Renal cortex interstitium (tissue), 11 donors: ENCODE measurements around the gene NFIC. TPM values are rescaled to one million over a fixed set of nuclear protein-coding genes. Genes with fewer than 3 reads are reported as not detected.
"Not testable (repeated sequence)": the region's sequence is repeated elsewhere in the genome, so short reads cannot be mapped to it uniquely, and the experiment has no call there.

Experiments used
- DNase-seq, 11 donors: peaks; one replicate each; pipeline ENCODE4 v3.0.0-alpha.2; 2013; ENCODE audit warnings: low read depth in 9 of 11, low spot score in 4 of 11; ENCODE audit errors: extremely low read depth in 1 of 11
- polyA plus RNA-seq, 3 donors: library from polyadenylated mRNA; unstranded; fragments of 120-200 nt; gene quantifications; one replicate each; pipeline ENCODE4 v1.2.1, GENCODE V29; 2013; ENCODE audit not compliant: insufficient read length in 3 of 3

Gene NFIC
- polyA plus RNA-seq, 3 donors, result 19.6 to 30.0 (median 28.3) TPM

DNA sequence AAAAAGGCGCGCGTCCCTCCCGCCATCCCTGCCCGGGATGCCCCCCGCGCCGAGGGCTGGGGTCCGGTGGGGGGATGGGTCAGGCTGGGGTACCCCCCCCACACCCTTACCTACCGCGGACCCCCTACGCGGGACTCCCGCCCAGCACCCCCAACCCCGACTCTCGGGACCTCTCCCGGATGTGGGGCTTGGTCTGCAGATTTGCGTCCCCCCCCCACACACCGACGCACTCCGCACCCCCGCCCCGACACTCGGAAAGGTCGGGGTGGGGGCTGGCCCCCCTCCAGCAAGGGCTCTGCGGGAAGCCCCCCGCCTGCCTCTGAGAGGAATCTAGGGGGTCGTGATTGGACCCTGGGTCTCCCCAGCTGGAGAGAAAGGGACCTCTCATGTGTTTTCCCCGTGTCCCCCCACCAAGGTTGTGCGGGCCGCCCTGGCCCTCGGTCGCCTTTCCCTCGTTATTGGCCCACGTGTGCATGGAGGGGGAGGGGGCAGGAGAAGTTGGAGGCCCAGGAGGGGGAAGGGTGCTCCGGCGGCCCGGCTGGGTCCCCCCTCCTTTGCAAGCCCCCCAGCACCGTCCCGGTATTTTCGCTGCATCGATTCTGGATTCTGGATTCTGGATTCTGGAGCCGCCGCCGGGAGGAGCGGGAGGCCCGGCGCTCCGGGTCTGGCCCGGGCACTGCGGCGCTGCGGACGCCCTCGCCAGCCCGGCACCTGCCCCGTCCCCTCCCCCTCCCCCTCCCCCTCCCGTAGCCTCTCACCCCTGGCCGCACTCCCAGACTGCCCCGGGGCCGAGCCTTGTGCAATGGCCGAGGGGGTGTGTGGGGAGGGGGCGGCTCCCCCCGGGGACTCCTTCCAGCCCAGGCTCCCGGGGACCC is 607 bp downstream of the NFIC start:
- DNase-seq, result no peak

DNA sequence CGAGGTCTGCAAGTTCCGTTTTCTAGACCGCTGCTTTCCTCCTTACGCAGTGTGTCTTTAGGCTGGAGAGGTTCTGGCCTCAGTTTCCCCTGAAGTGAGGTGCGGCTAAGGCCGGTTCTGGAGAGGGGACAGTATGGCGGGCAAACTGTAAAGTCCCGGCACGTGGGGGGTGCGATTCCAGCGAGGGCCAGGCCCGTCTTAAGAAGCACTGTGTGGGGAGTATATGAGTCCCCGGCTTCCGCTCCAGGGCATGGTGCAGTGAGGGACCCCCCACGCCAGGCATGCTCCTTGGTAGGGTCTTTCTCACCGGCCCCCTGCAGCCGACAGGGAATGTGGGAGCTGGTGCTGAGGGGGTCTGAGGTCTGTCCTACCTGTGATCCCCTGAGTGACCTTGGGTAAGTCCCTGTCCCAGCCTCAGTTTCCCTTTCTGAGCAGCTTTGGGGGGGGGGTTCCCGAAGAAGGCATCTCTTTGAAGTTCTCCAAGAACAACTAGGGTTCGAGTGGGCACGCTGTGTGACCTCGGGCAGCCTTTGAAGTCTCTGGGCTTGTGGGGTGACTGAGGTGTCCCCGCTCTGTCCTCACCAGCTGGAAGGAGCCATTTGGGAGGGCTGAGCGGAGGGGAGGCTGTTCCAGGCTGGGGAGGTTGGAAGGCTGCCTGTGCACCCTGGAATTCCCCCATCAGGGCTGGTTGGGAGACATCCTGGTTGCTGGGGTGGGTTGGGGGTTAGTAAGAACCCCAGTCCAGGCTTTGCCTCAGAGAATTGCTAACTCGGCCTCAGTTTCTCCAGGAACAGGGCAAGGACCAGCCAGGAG is 1.5 kb downstream of the NFIC start:
- DNase-seq, result no peak

DNA sequence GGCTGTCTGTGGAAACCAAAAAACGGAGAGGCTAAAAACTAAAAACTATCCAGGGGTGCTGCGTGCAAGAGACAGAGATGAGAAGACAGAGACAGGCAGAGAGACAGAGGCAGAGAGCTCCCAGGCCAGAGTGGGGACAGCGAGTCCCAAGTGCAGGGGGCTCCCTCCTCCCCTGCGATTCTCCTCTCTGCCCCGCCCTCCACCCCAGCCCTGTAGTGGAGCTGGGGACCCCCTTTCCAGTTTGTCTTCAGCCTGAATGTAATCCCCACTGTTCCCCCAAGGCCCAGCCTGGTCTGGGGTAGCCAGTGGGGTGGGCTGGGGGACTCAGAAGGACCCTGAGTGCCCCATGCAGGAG is 2.0 kb downstream of the NFIC start:
- DNase-seq, result no peak

DNA sequence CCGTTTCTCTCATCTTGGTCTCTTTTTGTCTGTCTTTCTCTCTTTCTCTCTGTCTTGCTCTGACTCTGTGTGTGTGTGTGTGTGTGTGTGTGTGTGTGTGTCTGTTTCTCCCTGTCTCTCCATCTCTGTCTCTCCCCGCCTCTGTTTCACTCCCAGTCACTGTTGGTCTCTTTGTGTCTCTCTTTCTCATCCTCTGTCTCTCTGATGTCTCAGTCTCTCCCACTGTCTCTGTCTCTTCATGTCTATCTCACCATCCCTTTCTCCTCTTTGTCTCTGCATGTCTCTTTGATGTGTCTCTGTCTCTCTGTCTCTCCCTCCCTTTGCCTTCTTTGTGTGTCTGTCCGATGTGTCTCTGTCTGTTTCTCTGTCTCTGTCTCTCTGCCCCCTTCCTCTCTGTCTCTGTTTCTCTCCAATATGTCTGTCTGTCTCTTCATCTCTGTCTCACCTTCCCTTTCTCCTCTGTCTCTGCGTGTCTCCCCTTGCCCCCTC is 2.5 kb downstream of the NFIC start:
- no peak for DNase-seq

DNA sequence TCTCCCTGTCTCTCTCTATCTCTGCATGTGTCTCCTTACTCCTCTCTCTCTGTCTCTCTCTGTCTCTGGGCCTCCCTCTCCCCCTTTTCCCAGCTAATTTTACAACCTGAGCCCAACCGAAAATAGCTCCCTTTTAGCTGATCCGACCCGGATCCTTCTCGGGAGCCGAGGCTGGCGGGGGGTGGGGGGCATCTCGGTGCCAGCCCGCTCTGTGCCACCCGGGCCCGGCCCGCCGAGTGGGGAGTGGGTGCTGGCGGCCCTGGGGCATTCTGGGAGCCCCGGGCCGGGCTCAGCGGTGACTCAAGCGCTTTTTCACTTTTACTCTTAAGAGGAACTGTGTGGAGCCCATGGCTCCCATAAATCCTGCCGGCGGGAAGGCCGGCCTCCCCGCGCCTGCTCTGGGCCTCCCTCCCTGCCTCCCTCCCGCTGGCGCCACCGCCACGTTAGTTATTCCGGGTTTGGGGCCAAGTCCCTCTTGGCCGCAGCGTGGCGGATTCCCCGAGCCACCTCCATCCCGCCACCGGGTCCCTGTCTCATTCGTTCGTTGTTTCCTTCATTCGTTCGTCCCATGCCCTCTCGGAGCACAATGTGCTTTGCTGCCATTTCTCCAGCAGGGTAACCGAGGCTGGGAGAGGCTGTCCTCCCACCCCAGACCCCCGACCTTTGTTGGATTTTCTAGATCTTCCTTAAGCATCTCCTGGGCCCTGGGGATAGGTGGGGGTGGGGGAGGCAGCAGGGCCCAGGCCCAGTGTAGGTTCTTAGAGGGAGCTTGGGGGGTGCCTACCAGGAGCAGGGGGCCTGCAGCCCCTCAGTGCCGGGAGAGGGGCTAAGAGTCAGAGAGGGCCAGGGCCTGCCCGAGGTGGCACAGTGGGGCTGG is 3.2 kb downstream of the NFIC start:
- DNase-seq, result no peak

DNA sequence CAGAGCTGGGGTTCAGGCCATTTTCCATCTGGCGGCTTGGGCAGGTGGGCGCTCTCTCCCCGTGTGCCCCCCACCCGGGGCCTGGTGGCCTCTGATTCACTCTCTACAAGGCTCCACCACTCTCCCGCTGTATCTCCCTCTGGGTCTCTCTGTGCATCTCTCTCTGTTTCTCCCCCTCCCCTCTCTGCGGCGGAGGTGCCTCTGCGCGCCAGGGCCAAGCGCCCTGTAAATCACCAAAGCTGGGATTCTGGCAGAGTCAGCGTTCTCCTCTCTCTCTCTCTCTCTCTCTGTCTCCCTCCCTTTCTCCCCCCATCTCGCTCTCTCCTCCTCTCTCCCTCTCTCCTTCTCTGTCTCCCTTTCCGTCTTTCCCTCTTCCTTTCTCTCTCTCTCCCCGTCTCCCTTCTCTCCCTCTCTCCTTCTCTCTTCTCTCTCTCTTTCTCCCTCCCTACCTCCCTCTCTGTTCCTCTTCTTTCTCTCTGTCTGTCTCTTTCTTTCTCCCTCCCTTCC is 3.9 kb downstream of the NFIC start:
- DNase-seq, result no peak

DNA sequence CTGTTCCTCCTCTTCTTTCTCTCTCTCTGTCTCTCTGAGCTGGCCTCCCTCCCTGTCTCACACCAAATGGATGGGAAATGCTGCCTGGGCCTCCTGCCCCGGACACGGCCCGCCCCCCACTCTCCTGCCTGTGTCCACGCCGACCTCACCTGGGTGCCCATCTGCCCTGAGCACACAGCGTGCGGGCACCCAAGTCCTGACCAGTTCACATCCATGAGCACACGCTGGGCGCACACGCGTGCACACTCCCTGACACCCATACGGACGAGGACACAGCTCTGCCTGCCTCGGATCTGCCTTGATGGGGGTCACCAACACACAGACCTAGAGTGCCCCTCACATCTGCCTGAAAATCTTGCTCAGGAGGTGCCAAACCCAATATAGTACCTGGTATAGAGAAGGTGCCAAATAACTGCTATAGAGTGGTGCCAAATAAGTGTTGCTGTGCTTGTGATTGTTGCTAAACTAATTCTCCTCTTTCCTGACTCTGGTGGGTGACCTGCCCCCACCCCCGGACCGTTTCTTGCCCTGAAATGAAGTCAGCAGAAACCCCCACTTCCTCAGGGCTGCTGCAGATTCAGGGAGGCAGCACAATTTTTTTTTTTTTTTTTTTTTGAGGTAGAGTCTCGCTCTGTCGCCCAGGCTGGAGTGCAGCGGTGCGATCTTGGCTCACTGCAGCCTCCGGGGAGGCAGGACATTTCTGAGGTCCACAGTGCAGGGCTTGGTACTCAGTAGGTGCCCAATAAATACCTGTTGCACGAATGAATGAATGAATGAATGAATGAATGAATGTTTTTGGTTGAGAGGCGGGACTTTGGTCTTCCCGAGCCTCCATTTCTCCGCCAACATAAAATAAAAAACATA is 4.6 kb downstream of the NFIC start:
- no peak for DNase-seq

DNA sequence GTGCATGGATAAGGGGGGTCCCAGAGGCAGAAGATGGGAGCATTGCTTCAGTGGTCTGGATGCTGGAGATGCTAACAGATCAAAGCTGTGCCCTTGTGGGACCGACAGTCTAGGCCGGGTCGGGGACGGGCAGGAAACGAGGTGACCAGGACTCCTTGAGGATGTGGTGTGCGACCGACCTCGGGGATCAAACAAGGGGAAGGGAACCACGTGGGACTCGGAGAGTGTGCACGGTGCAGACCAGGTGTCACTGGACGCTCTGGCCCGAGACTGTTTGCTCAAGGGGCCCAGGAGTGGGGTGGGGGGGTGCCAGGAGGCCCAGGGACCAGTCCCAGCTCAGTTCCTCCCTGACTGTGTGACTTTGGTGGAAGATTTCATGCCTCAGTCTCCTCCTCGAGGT is 6.0 kb downstream of the NFIC start:
- DNase-seq, result no peak

DNA sequence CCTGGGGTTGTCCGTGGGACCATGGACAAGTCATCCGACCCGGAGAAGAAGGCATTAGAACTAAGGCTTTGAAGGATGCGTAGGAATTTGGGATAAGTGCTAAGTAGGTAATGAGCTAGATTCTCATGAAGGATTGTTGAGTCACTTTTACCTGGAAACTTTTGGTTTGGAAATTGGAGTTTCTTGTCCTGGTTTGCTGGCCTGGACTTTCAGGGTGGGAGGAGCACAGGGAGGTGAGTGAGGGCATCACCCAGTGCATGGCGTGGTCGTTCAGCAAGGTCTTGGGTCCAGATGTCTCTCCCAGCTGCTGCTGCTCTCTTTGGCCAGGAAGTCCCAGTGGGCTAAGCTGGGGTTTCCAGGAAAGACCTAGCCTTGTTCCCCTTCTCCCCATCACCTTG is 7.6 kb downstream of the NFIC start:
- no peak for DNase-seq

DNA sequence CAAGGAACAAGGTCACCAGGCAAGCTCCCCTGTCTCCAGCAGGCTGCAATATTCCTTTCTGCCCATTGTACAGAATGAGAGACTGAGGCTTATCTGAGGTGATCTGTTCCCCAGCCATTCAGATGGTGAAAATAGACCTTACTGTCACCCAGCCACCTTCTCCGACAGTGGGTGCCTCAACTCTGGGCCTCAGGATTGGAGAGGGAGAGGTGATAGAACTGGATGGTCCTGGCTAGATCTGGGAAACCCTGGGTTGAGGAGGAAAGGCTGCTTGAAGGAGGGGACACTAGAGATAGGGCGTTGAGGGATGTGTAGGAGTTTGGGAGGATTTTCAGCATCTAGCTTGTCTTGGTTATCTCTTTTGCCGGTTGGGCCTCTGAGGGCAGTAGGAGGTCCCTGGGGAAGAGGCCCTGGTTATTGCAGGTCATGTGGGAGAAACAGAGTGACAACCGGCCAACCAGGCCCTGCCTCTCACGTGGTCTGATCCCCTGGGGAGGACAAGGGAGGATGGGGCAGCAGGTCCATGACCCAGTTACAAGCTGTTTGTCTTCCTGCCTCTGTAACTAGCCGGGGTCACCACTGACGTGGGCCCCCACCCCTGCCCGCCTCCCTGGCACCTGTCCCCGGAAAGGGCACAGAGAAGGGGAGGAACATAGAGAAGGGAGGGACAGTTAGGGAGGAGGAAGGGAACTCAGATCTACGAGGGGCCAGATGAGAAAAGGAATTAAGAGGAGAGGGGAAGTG is 8.2 kb downstream of the NFIC start:
- no peak for DNase-seq

DNA sequence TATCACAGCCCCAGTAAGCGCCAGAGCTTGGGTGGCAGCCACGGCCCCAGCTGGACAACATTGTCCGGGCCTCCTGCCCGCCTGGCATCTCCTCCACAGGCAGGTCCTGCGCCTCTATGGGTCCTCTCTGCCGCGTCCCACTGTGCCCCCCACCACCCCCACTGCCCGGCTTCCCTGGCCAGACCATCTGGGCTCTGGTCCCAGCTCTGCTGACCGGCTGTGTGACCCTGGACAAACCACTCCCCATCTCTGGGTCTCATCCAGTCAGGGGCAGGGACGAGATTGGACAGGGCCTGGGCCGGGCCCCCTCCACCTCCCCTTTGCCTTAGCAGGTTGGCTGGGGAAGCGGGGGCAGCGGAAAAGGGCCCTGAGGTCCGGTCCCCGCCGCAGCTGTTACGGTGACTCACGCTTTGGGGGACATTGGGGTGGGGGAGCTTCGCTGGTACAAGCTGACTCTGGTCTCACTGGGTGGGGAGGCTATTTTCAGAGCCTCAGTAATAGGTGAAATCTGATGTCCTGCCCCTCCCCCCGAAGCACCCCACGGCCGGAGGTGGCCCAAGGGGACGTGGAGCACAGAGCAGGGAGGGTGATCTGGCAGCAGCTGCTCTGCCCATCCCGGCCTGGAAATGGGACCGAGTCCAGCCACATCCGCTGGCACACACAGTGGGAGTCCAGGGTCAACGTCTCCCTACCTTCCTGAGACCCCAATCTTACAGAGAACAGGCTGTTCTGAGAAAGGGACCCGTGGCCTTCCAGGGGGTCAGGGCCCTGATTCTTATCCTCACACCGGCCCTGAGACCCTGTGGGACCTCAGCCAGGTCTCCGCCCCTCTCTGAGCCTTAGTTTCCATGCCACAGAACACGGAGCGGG is 9.1 kb downstream of the NFIC start:
- no peak for DNase-seq

DNA sequence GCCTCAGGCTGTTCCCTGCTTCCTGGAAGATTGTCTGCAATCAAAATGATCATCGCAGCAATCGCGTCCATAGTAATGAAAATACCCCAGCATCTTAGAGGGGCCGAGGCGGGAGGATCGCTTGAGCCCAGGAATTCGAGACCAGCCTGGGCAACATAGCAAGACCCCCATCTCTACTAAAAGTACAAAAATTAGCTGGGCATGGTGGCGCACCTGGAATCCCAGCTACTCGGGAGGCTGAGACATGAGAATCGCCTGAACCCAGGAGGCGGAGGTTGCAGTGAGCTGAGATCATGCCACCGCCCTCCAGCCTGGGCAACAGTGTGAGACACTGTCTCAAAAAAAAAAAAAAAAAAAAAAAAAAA is 9.7 kb downstream of the NFIC start:
- DNase-seq, result not testable (repeated sequence)

DNA sequence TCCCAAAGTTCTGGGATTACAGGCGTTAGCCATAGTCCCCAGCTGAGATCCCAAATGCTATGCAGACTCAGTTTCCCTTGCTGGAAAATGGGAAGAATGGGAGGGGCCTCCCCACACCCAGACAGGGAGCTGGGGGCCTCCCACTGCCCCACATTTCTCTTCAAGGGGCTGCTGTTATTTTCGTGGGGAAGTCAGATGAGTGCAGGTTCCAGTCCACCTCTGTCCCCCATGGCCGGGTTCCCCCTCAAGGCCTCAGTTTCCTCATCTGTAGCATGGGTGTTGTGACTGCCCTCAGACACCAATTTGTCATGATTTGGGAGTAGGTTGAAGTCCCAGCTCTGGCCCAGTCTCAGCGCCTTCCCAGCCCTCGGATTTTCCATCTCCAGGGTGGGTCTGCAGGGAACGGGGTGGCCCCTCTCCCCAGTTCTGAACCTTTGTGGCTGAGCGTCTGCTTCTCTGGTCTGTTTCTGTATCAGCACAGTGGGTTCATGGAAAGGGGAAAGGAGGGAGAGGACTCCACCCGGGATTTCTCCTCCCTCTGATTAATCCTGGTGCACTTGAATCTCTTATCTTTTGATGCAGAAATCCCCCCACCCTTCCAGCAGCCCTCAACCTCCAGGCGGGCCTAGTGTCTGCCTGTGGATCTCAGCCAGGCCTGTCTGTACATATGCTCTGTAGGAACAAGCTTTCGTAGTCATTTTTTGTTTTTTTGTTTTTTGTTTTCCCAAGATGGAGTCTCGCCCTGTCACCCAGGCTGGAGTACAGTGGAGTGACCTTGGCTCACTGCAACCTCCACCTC is 12.2 kb downstream of the NFIC start:
- DNase-seq, result no peak

DNA sequence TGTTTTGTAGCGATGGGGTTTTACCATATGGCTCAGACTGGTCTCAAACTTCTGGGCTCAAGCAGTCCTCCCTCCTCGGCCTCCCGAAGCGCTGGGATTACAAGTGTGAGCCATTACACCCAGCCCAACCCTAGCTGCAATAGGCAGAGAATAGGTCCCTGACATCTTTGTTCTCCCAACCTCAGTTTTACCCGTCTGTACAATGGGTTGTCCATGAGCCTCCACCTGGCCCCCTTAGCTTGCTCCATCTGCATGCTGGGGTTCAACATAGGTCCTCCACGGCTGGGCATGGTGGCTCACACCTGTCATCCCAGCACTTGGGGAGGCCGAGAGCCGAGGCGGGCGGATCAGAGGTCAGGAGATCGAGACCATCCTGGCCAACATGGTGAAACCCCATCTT is 14.4 kb downstream of the NFIC start:
- no peak for DNase-seq

DNA sequence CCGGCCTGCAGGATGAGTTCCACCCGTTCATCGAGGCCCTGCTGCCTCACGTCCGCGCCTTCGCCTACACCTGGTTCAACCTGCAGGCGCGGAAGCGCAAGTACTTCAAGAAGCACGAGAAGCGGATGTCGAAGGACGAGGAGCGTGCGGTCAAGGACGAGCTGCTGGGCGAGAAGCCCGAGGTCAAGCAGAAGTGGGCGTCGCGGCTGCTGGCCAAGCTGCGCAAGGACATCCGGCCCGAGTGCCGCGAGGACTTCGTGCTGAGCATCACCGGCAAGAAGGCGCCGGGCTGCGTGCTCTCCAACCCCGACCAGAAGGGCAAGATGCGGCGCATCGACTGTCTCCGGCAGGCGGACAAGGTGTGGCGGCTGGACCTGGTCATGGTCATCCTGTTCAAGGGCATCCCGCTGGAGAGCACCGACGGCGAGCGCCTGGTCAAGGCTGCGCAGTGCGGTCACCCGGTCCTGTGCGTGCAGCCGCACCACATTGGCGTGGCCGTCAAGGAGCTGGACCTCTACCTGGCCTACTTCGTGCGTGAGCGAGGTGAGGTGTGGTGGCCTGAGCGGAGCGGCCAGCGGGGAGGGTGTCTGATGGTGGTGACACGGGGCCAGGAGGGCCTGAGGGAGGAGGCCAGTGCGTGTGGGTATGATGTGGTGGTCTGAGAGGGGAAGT is 15.5 kb downstream of the NFIC start:
- no peak for DNase-seq
